ENCODE data around the gene STARD8. TPM values are rescaled to one million over a fixed set of nuclear protein-coding genes. Genes with fewer than 3 reads are reported as not detected.

The STARD8 gene
- total RNA-seq, 4 donors from 2014 or later: 14.0 to 25.4 (median 14.9) TPM

DNA sequence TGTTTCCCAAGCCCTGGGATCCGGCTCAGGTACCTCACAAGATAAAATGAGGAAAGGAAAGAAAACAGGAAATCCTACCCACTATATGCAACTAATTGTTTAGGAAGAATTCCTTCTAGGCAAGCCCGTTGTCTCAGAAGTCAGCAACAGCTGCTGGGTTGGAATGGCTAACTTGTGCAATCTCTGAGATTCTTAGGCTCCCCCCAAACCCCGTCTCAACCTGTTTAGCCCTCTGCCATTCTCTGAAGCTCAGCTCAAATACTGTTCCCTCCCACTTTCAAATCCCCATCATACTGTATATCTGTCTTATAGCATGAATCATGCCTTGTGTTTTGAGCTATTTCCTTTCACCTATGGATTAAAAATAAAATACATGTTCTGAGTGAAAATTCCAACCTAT lies 28.9 kb downstream of the STARD8 start:
- TF ChIP-seq, protein P1, sequence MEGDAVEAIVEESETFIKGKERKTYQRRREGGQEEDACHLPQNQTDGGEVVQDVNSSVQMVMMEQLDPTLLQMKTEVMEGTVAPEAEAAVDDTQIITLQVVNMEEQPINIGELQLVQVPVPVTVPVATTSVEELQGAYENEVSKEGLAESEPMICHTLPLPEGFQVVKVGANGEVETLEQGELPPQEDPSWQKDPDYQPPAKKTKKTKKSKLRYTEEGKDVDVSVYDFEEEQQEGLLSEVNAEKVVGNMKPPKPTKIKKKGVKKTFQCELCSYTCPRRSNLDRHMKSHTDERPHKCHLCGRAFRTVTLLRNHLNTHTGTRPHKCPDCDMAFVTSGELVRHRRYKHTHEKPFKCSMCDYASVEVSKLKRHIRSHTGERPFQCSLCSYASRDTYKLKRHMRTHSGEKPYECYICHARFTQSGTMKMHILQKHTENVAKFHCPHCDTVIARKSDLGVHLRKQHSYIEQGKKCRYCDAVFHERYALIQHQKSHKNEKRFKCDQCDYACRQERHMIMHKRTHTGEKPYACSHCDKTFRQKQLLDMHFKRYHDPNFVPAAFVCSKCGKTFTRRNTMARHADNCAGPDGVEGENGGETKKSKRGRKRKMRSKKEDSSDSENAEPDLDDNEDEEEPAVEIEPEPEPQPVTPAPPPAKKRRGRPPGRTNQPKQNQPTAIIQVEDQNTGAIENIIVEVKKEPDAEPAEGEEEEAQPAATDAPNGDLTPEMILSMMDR (IDR thresholded peaks at IDR 0.05; ENCODE audit: low read depth): no peak

DNA sequence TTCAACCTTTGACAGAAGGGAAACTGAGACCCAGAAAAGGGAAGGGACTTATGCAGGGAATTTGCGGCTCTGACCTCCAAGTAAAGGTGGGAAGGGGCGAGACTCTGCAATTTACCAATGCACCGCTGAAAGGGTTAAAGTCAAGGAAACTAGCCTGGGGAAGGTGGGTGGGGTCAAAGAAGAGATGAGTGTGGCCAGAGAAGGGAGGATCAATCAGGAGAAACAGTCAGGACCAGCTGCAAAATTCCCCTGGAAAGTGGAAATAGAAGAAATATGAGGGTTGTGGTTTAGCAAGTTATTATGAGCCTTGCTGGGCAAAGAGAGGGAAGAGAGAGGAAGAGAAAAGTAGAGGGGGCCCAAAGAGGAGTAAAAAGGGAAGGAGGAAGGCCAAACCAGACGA lies 30.5 kb downstream of the STARD8 start:
- TF ChIP-seq, protein P1 (IDR thresholded peaks at IDR 0.05; ENCODE audit: low read depth): no peak

DNA sequence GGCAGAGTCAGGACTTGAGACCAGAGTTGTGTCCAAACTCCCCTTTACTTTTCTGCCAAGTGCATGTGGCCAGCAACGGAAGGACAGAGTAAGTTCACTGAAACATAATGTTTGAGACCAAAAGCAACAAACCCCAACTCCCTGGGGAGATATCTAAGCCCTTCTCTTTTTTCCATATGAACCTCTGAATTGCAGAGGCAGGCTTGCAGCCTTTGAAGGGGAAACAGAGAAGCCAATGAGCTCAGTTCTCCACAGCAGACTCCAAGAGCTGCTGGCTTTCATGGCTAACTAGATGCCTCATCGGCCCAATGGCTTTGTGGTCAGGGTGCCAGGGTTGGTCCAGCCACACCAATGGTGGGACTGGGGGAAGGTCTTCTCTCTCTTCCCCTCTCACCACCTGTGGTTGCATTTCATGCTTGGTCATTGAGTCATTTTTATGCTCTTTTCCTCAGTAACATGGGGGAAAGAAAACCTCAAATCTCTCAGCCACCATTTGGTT lies 34.0 kb downstream of the STARD8 start:
- TF ChIP-seq, protein P1 (IDR thresholded peaks at IDR 0.05; ENCODE audit: low read depth): no peak

DNA sequence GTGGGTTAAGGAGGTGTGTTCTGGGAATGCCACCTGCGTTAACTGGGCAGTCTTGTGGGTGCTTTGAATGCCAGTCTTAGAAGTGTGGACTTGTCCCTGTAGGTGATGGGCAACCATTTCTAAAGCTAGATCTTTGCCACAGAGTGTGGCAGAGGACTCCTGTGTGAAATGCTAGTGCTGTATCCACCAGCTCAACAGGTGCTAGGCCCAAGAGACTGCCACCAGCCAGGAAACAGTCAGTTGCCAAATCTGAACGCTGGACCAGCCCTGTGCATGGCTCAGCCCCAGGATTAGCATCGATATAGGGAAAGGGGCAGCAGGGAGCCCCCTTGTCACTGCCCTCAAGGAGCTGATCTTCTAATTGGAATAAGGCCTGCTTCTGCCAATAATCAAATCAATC lies 35.3 kb downstream of the STARD8 start:
- TF ChIP-seq, protein P1 (IDR thresholded peaks at IDR 0.05; ENCODE audit: low read depth): no peak

DNA sequence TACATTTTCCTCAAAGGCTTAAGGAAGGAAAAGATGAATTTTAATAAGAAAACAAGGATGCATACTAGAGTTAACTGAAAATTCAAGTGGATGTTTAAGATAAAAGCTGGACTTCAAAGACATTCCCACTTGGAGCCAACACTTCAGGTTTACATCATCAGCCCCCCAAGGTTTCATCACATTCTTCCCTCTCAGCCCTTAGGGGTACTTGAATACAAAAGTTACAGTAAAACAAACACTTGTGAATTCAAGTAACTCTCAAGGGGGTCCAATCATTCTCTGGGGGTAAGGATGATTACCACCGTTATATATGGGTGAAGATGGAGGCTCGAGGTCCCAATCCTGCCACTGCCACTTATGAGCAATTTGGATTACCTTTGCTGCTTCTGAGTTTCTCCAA lies 36.1 kb downstream of the STARD8 start:
- TF ChIP-seq, protein P1 (IDR thresholded peaks at IDR 0.05; ENCODE audit: low read depth): no peak

DNA sequence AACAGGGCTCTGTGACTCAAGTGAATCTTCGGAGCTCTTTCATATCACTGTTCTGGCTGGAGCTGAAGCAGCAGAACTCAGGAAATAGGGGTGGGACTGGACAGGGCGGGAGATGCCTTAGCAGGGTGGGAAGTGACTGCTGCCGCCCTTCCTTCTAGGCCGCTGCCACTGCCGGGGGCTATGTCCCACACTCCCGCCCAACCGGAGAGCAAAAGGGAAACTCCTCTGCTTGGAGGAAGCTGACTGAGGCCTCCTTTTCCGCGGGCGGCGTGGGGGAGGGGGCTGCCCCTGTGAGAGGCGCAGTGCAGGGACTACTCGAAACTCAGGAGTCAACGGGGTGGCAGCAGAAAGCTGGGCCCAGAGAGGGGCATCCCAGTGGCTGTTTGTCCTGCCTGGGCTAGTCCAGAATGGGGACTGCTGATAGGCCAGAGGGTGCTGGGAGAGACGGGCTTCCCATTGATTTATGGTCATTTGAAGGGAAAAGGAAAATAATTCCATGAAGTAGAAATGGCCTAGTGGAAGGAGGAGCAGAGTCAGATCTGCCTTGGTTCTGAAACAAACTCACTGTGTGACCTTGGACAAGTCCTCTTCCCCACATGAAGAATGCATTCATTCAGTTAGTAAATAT lies 36.9 kb downstream of the STARD8 start:
- TF ChIP-seq, protein P1 (IDR thresholded peaks at IDR 0.05; ENCODE audit: low read depth): no peak

DNA sequence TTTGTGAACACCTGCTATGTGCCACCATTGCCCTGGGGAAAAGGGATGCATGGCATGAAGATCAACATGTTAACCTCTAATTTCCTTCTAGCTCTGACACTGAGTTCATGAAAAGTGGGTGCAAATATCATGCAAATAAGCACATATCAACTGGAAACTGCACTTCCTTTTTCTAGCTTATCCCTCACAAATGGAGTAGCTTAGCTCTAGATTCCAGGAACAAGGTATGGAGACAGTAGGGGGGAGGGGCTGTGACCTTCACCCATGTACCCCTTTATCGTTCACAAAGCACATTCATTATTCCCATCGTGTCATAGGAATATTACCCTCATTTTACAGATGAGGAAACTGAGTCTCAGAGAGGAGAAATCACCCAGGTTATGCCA lies 37.4 kb downstream of the STARD8 start:
- TF ChIP-seq, protein P1 (IDR thresholded peaks at IDR 0.05; ENCODE audit: low read depth): no peak

Data from subcutaneous adipose tissue (tissue), 4 donors.